GM13976 (cell line): Measurements from ENCODE around the gene NINL.
"Not testable (repeated sequence)": the region's sequence is repeated elsewhere in the genome, so short reads cannot be mapped to it uniquely, and the experiment has no call there.

Source experiments
- DNase-seq: peaks from one replicate; pipeline ENCODE4 v3.0.0; 2012; ENCODE audit warnings: low spot score
- CTCF ChIP-seq: IDR thresholded peaks from 2 replicates; pipeline ENCODE4 v1.5.1; 2012; ENCODE audit warnings: borderline replicate concordance, mild to moderate bottlenecking; ENCODE audit not compliant: insufficient read depth; ENCODE audit errors: extremely low read depth, missing control alignments, control extremely low read depth
- in situ Hi-C: fragments of 300-500 bp; cut with MboI; formaldehyde crosslinking; loops from one replicate; pipeline ENCODE4 v1.12.0; 2022; ENCODE audit warnings: low sequenced_read_pairs, mixed read lengths, inconsistent platforms; ENCODE audit not compliant: unreplicated experiment

NINL gene

DNA sequence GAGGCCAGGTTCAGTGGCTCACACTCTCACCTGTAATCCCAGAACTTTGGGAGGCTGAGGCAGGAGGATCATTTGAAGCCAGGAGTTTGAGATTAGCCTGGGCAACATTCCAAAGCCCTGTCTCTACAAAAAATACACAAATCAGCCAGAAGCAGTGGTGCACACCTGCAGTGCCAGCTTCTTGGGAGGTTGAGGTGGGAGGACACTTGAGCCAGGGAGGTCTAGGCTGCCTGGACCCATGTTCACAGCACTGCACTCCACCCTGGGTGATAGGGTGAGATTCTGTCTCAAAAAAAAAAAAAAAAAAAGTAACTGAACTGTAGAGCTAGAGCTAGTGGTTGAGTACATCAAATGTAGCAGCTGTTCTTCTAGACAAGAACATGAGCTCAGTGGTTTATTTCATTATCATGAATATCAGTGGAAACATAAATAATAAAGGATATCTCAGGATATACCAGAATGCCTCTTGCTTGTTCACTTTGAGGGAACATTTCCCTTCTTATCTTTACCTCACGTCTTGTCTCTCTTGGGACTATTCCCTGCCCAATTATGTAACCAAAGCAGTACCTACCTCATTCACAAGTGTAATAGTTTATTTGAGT, 20.9 kb upstream of the NINL start:
- DNase-seq, result no peak
- no peak for TF ChIP-seq CTCF
- in situ Hi-C loops, result no loop called here

DNA sequence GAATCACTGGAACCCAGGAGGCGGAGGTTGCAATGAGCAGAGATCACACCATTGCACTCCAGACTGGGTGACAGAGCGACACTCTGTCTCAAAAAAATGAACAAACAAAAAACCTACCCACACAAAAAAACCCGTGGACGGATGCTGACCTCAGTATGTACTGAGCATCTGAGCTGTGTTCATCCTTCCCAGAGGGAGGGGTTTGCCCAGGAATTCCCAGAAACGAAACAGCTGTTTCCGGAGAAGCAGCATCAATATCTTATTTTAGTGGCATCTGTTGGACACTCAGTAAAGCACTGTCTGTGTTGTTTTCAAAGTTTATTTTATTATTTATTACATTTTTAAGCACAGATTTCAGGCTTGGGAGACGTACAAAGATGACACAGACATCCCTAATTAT, 19.8 kb upstream of the NINL start:
- no peak for TF ChIP-seq CTCF
- in situ Hi-C loops, result no loop called here
- no peak for DNase-seq

- TF ChIP-seq CTCF, result no peak
- DNase-seq, result no peak
- in situ Hi-C loops, result no loop called here
These were observed 19.3 kb upstream of the NINL start for GRCh38 chr20:25604611-25605010.

DNA sequence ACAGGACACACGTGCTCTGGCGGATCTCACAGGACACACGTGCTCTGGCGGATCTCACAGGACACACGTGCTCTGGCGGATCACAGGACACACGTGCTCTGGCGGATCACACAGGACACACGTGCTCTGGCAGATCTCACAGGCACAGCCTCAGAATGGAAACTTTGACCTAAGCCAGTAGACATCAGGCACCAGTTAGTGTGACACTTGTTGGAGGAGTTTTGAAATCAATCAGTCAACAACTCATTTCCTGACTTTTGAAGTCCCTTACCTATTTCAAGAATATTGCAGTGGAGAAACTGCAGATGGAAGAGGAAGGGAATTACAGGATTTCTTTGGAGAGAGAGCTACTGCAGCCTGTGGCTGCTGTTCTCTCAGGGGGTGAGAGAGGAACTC, 17.6 kb upstream of the NINL start:
- DNase-seq, in situ Hi-C loops: not testable (repeated sequence)

GRCh38 chr20:25602191-25602913, 17.0 kb upstream of the NINL start:
- in situ Hi-C loops, DNase-seq: not testable (repeated sequence)

GRCh38 chr20:25601659-25602058, 16.3 kb upstream of the NINL start:
- TF ChIP-seq CTCF, result no peak
- no peak for DNase-seq
- in situ Hi-C loops, result no loop called here

- TF ChIP-seq CTCF, result no peak
- in situ Hi-C loops, result no loop called here
- no peak for DNase-seq
These were observed 15.3 kb upstream of the NINL start for GRCh38 chr20:25600632-25601031.

DNA sequence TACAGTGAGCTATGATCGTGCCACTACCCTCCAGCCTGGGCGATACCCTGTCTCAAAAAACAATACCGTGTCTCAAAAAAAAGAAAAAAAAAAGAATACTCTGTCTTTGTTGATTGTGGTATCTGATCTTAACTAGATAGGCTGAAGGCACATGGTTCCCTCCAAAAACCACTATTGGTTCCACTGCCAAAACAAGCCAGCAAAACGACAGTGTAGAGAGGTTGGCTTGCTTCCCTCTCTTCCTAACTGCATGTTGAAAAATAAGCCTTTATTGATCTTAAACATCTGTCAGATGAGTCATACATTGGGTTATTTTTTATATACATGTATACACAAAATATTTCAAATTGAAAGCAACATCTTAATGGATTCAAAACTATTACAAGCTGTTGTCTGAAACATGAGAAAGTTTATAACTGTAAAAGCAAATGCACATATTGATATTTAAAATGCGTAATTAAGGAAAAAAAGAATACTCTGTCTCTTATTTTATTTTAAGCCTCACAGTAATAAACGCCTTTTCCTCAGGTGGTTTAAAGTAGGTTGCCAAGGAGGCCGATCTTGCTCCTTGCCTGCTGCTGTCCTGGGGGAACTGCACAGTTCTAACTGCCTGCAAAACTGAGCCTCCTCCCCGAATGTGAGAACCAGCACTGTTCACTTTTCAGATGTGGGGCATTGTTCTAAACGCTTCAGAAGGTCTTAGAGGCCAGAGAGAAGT, 7.0 kb upstream of the NINL start:
- no peak for DNase-seq
- in situ Hi-C loops, result no loop called here
- TF ChIP-seq CTCF, result no peak

GRCh38 chr20:25590778-25591177, 5.4 kb upstream of the NINL start:
- in situ Hi-C loops, result not testable (repeated sequence)

More at GRCh38 chr20:25590778-25591177, 5.4 kb upstream of the NINL start:
- DNase-seq, result not testable (repeated sequence)
